H9 (cell line): Measurements from ENCODE around the gene CLIC1. TPM values are rescaled to one million over a fixed set of nuclear protein-coding genes. Genes with fewer than 3 reads are reported as not detected.

Source experiments
- DNase-seq: peaks from one replicate; pipeline ENCODE4 v3.0.0-alpha.2; 2017
- H2AFZ ChIP-seq: one replicate; pipeline ENCODE4 v1.6.1; 2013; ENCODE audit warnings: mild to moderate bottlenecking, low read length, control low read depth, moderate library complexity
- H2AK5ac ChIP-seq: 2 replicates; pipeline ENCODE4 v1.6.1; 2013; ENCODE audit warnings: low read length, control low read depth, mixed read lengths; ENCODE audit not compliant: insufficient read length
- H2BK120ac ChIP-seq: one replicate; pipeline ENCODE4 v1.6.1; 2013; ENCODE audit warnings: low read depth, mild to moderate bottlenecking, low read length, control low read depth, inconsistent platforms; ENCODE audit not compliant: poor library complexity, severe bottlenecking
- H2BK12ac ChIP-seq: 2 replicates; pipeline ENCODE4 v1.6.1; 2013; ENCODE audit warnings: low read length, control low read depth, mixed read lengths, low read depth; ENCODE audit not compliant: insufficient read length
- H2BK15ac ChIP-seq: 2 replicates; pipeline ENCODE4 v1.6.1; 2013; ENCODE audit warnings: low read depth, low read length, control low read depth
- H2BK20ac ChIP-seq: one replicate; pipeline ENCODE4 v1.6.1; 2013; ENCODE audit warnings: low read depth, mild to moderate bottlenecking, low read length, control low read depth, inconsistent platforms; ENCODE audit not compliant: poor library complexity, severe bottlenecking
- H2BK5ac ChIP-seq: 2 replicates; pipeline ENCODE4 v1.6.1; 2013; ENCODE audit warnings: low read length, control low read depth, mixed read lengths; ENCODE audit not compliant: insufficient read length
- H3K14ac ChIP-seq: 2 replicates; pipeline ENCODE4 v1.6.1; 2013; ENCODE audit warnings: low read length, control low read depth; ENCODE audit not compliant: insufficient read depth
- H3K18ac ChIP-seq: 2 replicates; pipeline ENCODE4 v1.6.1; 2013; ENCODE audit warnings: low read depth, mild to moderate bottlenecking, mixed read lengths, low read length, control low read depth; ENCODE audit not compliant: insufficient read length
- H3K23ac ChIP-seq: 2 replicates; pipeline ENCODE4 v1.6.1; 2013; ENCODE audit warnings: low read length, control low read depth, mixed read lengths, low read depth; ENCODE audit not compliant: insufficient read length
- H3K23me2 ChIP-seq: 2 replicates; pipeline ENCODE4 v1.6.1; 2013; ENCODE audit warnings: low read depth, mild to moderate bottlenecking, mixed read lengths, low read length, control low read depth; ENCODE audit not compliant: insufficient read length, poor library complexity, severe bottlenecking
- H3K27ac ChIP-seq: 2 replicates; pipeline ENCODE4 v1.5.1; 2013; ENCODE audit warnings: low read length, control low read depth, mixed read lengths, low read depth; ENCODE audit not compliant: insufficient read length
- H3K27me3 ChIP-seq: 2 replicates; pipeline ENCODE4 v1.6.1; 2013; ENCODE audit warnings: low read length, control low read depth, inconsistent platforms; ENCODE audit not compliant: insufficient read depth
- H3K4ac ChIP-seq: 2 replicates; pipeline ENCODE4 v1.6.1; 2013; ENCODE audit warnings: low read depth, mild to moderate bottlenecking, control low read depth, inconsistent platforms, low read length, moderate library complexity
- H3K4me1 ChIP-seq: 2 replicates; pipeline ENCODE4 v1.6.1; 2013; ENCODE audit warnings: low read length, control low read depth, inconsistent platforms; ENCODE audit not compliant: insufficient read depth
- H3K4me2 ChIP-seq: 2 replicates; pipeline ENCODE4 v1.6.1; 2013; ENCODE audit warnings: low read length, control low read depth, mixed read lengths; ENCODE audit not compliant: insufficient read length, insufficient read depth
- H3K56ac ChIP-seq: 2 replicates; pipeline ENCODE4 v1.6.1; 2013; ENCODE audit warnings: low read depth, mild to moderate bottlenecking, mixed read lengths, low read length, control low read depth; ENCODE audit not compliant: insufficient read length
- H3K79me1 ChIP-seq: 2 replicates; pipeline ENCODE4 v1.6.1; 2013; ENCODE audit warnings: low read depth, mild to moderate bottlenecking, moderate library complexity, low read length, control low read depth, inconsistent platforms; ENCODE audit not compliant: insufficient read depth, poor library complexity, severe bottlenecking
- H3K79me2 ChIP-seq: 2 replicates; pipeline ENCODE4 v1.6.1; 2013; ENCODE audit warnings: low read length, control low read depth, inconsistent platforms; ENCODE audit not compliant: insufficient read depth
- H3K9ac ChIP-seq: 2 replicates; pipeline ENCODE4 v1.6.1; 2013; ENCODE audit warnings: low read length, control low read depth, mixed read lengths; ENCODE audit not compliant: insufficient read length; ENCODE audit errors: extremely low read depth
- H3K9me3 ChIP-seq: one replicate; pipeline ENCODE4 v1.6.1; 2013; ENCODE audit warnings: low read depth, low read length, inconsistent platforms; ENCODE audit not compliant: control insufficient read depth
- H3T11ph ChIP-seq: one replicate; pipeline ENCODE4 v1.6.1; 2013; ENCODE audit warnings: mild to moderate bottlenecking, low read length, control low read depth, inconsistent platforms
- H4K20me1 ChIP-seq: one replicate; pipeline ENCODE4 v1.6.1; 2013; ENCODE audit not compliant: control insufficient read depth, insufficient read length, insufficient read depth
- H4K5ac ChIP-seq: 2 replicates; pipeline ENCODE4 v1.6.1; 2013; ENCODE audit warnings: low read depth, mild to moderate bottlenecking, mixed read lengths, low read length, control low read depth; ENCODE audit not compliant: insufficient read length
- H4K8ac ChIP-seq: replicated peaks from 2 replicates; pipeline ENCODE4 v1.6.1; 2013; ENCODE audit warnings: low read length, control low read depth, mixed read lengths, low read depth; ENCODE audit not compliant: insufficient read length
- H4K91ac ChIP-seq: 2 replicates; pipeline ENCODE4 v1.6.1; 2013; ENCODE audit warnings: low read depth, mild to moderate bottlenecking, moderate library complexity, mixed read lengths, low read length, control low read depth; ENCODE audit not compliant: insufficient read length
- H3K27ac Mint-ChIP-seq, 3 experiments: 2 replicates in 2 of 3; 3 replicates in 1 of 3; pipeline ENCODE4 v1.8.0; 2020 to 2021; ENCODE audit warnings: mixed read lengths in 3 of 3, mild to moderate bottlenecking in 1 of 3, moderate library complexity in 1 of 3
- H3K27me3 Mint-ChIP-seq: 2 replicates; pipeline ENCODE4 v1.8.0; 2021; ENCODE audit warnings: low read depth, mild to moderate bottlenecking, moderate library complexity, mixed read lengths
- H3K36me3 Mint-ChIP-seq, 3 experiments: 2 replicates in 2 of 3; 3 replicates in 1 of 3; pipeline ENCODE4 v1.8.0; 2020 to 2021; ENCODE audit warnings: low read depth in 3 of 3, mixed read lengths in 3 of 3; ENCODE audit not compliant: insufficient read depth in 1 of 3
- H3K4me1 Mint-ChIP-seq, 2 experiments: 2 replicates each; pipeline ENCODE4 v1.8.0; 2020; ENCODE audit warnings: mixed read lengths in 2 of 2
- H3K4me3 Mint-ChIP-seq, 2 experiments: 2 replicates in 1 of 2; 3 replicates in 1 of 2; pipeline ENCODE4 v1.8.0; 2020 to 2021; ENCODE audit warnings: mild to moderate bottlenecking in 2 of 2, mixed read lengths in 2 of 2, moderate library complexity in 1 of 2
- H3K9me3 Mint-ChIP-seq, 2 experiments: 2 replicates in 1 of 2; 3 replicates in 1 of 2; pipeline ENCODE4 v1.8.0; 2020; ENCODE audit warnings: mild to moderate bottlenecking in 2 of 2, mixed read lengths in 2 of 2, moderate library complexity in 1 of 2
- CTCF ChIP-seq: fragments of 200-600 bp; sonication (generic); conservative IDR thresholded peaks from 3 replicates; pipeline ENCODE4 v1.8.0; 2021; ENCODE audit warnings: antibody characterized with exemption, mild to moderate bottlenecking
- WGBS: extraction: QIAGEN DNeasy Blood & Tissue Kit; methylation state at CpG from one replicate; pipeline ENCODE4 v1.1.7; 2013; ENCODE audit warnings: missing lambda C conversion rate, low lambda C conversion rate, mixed read lengths; ENCODE audit not compliant: insufficient read length; ENCODE audit errors: extremely low coverage; 5-methylcytosine and 5-hydroxymethylcytosine counted together
- total RNA-seq: library from RNA; stranded (reverse); gene quantifications from 2 replicates; pipeline ENCODE4 v1.2.1, GENCODE V29; 2021

Gene CLIC1
- total RNA-seq, 1 experiment from 2014 or later, result 265 TPM

DNA sequence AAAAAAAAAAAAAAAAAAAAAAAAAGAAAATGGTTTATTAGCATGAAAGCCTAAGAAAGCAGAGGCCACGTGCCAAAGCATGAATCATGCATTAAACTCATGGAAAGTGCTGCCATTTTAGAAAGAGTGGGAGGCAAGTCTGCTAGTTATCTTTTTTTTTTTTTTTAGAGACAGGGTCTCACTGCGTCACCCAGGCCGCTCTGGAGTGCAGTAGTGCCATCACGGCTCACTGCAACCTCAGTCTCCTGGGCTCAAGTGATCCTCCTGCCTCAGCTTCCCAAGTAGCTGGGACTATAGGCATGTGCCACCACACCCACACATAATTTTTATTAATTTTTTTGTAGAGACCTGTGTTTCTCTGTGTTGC is 35.6 kb upstream of the CLIC1 start:
- no peaks in the 10 kb centered on the region for H3K79me2 ChIP-seq
- peaks cover 6 to 7% of the 10 kb centered on the region in 2 experiments; a peak in 3 of 4 replicates for H3K4me1 Mint-ChIP-seq
- no peak overlapping the region for H3K4me2 ChIP-seq
- no peak overlapping the region for H4K8ac ChIP-seq
- H2AFZ ChIP-seq, result no peak overlapping the region
- no peak for DNase-seq
- H2BK120ac ChIP-seq, result no peak overlapping the region
- H3K4me1 ChIP-seq, result no peaks in the 10 kb centered on the region
- no peak overlapping the region for H3K27ac ChIP-seq
- WGBS, result no CpG with 5 or more reads among the region's 4 CpGs
- H3K9me3 Mint-ChIP-seq, result no peaks in the 10 kb centered on the region
- H4K20me1 ChIP-seq, result no peaks in the 10 kb centered on the region
- no peaks in the 10 kb centered on the region for H3K27me3 ChIP-seq
- H3T11ph ChIP-seq, result no peak overlapping the region
- H3K4me3 Mint-ChIP-seq, result no peak overlapping the region
- no peak overlapping the region for H2BK15ac ChIP-seq
- H3K36me3 Mint-ChIP-seq, result no peaks in the 10 kb centered on the region
- no peak overlapping the region for H3K23ac ChIP-seq
- H3K27me3 Mint-ChIP-seq, result no peaks in the 10 kb centered on the region; the same call in 1 of the 2 replicates
- H2AK5ac ChIP-seq, result no peak overlapping the region
- no peak overlapping the region for H4K91ac ChIP-seq
- no peak overlapping the region for H3K56ac ChIP-seq
- H2BK12ac ChIP-seq, result no peak overlapping the region
- no peaks in the 10 kb centered on the region for H3K9me3 ChIP-seq
- H3K27ac Mint-ChIP-seq, result peak overlapping the region in 1 of 3 experiments; percentile 59; a peak in 1 of 7 replicates
- no peak overlapping the region for H2BK20ac ChIP-seq
- no peak for TF ChIP-seq CTCF
- no peak overlapping the region for H4K5ac ChIP-seq
- no peak overlapping the region for H3K14ac ChIP-seq
- H3K18ac ChIP-seq, result no peak overlapping the region
- no peaks in the 10 kb centered on the region for H3K23me2 ChIP-seq
- H3K9ac ChIP-seq, result no peak overlapping the region
- H2BK5ac ChIP-seq, result no peak overlapping the region
- H3K79me1 ChIP-seq, result no peaks in the 10 kb centered on the region
- H3K4ac ChIP-seq, result no peak overlapping the region
